Keratinocyte (primary cell): ENCODE results near the gene SFXN1. TPM values are rescaled to one million over a fixed set of nuclear protein-coding genes. Genes with fewer than 3 reads are reported as not detected.

Experiments
- DNase-seq: peaks from one replicate; pipeline ENCODE4 v3.0.0-alpha.2; 2011; ENCODE audit warnings: low read depth, missing footprints, low spot score
- FAIRE-seq: peaks from 2 replicates; lab custom pipeline; 2011; peaks lifted over from hg19 to GRCh38; lab: Jason Lieb, UNC
- H2AFZ ChIP-seq: 2 replicates; pipeline ENCODE4 v1.6.0; 2012; ENCODE audit warnings: low read length, control low read depth, inconsistent platforms; ENCODE audit not compliant: control insufficient read depth
- H3K27ac ChIP-seq: 2 replicates; pipeline ENCODE4 v1.5.1; 2011; ENCODE audit warnings: low read length; ENCODE audit not compliant: control insufficient read depth, insufficient read depth
- H3K27me3 ChIP-seq: 3 replicates; pipeline ENCODE4 v1.6.0; 2011; ENCODE audit warnings: low read length; ENCODE audit not compliant: control insufficient read depth, insufficient read depth; ENCODE audit errors: extremely low read depth
- H3K36me3 ChIP-seq, 2 experiments: 2 replicates in 1 of 2; 3 replicates in 1 of 2; pipeline ENCODE4 v1.5.1; 2011; ENCODE audit warnings: low read length in 2 of 2, mild to moderate bottlenecking in 1 of 2; ENCODE audit not compliant: control insufficient read depth in 2 of 2, insufficient read depth in 2 of 2; ENCODE audit errors: extremely low read depth in 1 of 2
- H3K4me1 ChIP-seq: 3 replicates; pipeline ENCODE4 v1.5.1; 2011; ENCODE audit warnings: low read length; ENCODE audit not compliant: control insufficient read depth, insufficient read depth; ENCODE audit errors: extremely low read depth
- H3K4me2 ChIP-seq: 3 replicates; pipeline ENCODE4 v1.6.0; 2011; ENCODE audit warnings: low read depth, low read length; ENCODE audit not compliant: control insufficient read depth, insufficient read depth; ENCODE audit errors: extremely low read depth
- H3K4me3 ChIP-seq, 3 experiments: fragments of 200-600 bp in 1 of 3; sonication (generic) in 1 of 3; 2 replicates in 2 of 3; 3 replicates in 1 of 3; pipeline ENCODE4 v1.5.1; 2011 to 2016; ENCODE audit warnings: low read length in 3 of 3, mild to moderate bottlenecking in 3 of 3, control low read depth in 2 of 3, inconsistent platforms in 1 of 3, low read depth in 1 of 3, mixed read lengths in 1 of 3, mixed run types in 1 of 3, moderate library complexity in 1 of 3; ENCODE audit not compliant: control insufficient read depth in 2 of 3, insufficient read depth in 2 of 3; ENCODE audit errors: extremely low read depth in 1 of 3
- H3K79me2 ChIP-seq: 2 replicates; pipeline ENCODE4 v1.6.0; 2012; ENCODE audit warnings: low read length; ENCODE audit not compliant: control insufficient read depth, insufficient read depth
- H3K9ac ChIP-seq: 3 replicates; pipeline ENCODE4 v1.6.0; 2011; ENCODE audit warnings: low read length; ENCODE audit not compliant: control insufficient read depth, insufficient read depth; ENCODE audit errors: extremely low read depth
- H3K9me1 ChIP-seq: 3 replicates; pipeline ENCODE4 v1.6.0; 2011; ENCODE audit warnings: low read length; ENCODE audit not compliant: control insufficient read depth, insufficient read depth; ENCODE audit errors: extremely low read depth
- H3K9me3 ChIP-seq: 2 replicates; pipeline ENCODE4 v1.5.1; 2012; ENCODE audit warnings: low read depth, low read length; ENCODE audit not compliant: control insufficient read depth
- H4K20me1 ChIP-seq: 3 replicates; pipeline ENCODE4 v1.6.0; 2011; ENCODE audit warnings: low read length; ENCODE audit not compliant: control insufficient read depth, insufficient read depth; ENCODE audit errors: extremely low read depth
- CTCF ChIP-seq, 3 experiments: IDR thresholded peaks in 1 of 3; conservative IDR thresholded peaks in 1 of 3; optimal IDR thresholded peaks in 1 of 3; 2 replicates in 2 of 3; 3 replicates in 1 of 3; pipeline versions ENCODE3 to v1.5.1; 2011; ENCODE audit warnings: low read length in 3 of 3, mild to moderate bottlenecking in 3 of 3, moderate library complexity in 2 of 3, control low read depth in 1 of 3, inconsistent platforms in 1 of 3; ENCODE audit not compliant: insufficient read depth in 2 of 3; ENCODE audit errors: extremely low read depth in 1 of 3
- EZH2 ChIP-seq: IDR thresholded peaks from one replicate; pipeline ENCODE4 v1.6.1; 2012; ENCODE audit warnings: inconsistent platforms, mild to moderate bottlenecking, low read length, moderate library complexity
- dilution Hi-C: fragments of 300-500 bp; cut with MboI; formaldehyde crosslinking; loops from one replicate; pipeline ENCODE4 v1.7.0; 2020; ENCODE audit warnings: low sequenced_read_pairs; ENCODE audit not compliant: extremely low pct_ligation_motif_present
- polyA plus RNA-seq, 5 experiments: library from polyadenylated mRNA; depleted of rRNA in 3 of 5; stranded (reverse) in 3 of 5; stranded (forward) in 1 of 5; unstranded in 1 of 5; fragments of >200 nt; gene quantifications; 1 replicate in 1 of 5; 2 replicates in 3 of 5; 3 replicates in 1 of 5; pipeline versions ENCODE4 v1.2.1 to v1.2.3, GENCODE V29; 2011 to 2012; ENCODE audit warnings: missing spikeins in 2 of 5, low read depth in 1 of 5, low replicate concordance in 1 of 5

Gene SFXN1
- polyA plus RNA-seq, 1 donor (not counting 4 experiments of a cell fraction or from before 2014, with no cell fraction given), result 80.8 TPM

- Histone ChIP-seq H3K27me3 (no peaks in the 10 kb centered on the region), H4K20me1 (no peaks in the 10 kb centered on the region), H3K27ac (no peak overlapping the region), H3K9me3 (no peaks in the 10 kb centered on the region), H3K4me2 (no peak overlapping the region), H3K9ac (no peak overlapping the region), H3K79me2 (no peaks in the 10 kb centered on the region), H3K9me1 (no peaks in the 10 kb centered on the region), H3K36me3 (no peaks in the 10 kb centered on the region), H3K4me3 (no peak overlapping the region), H2AFZ (no peak overlapping the region), H3K4me1 (no peaks in the 10 kb centered on the region)
- FAIRE-seq (no peak), DNase-seq (no peak)
- dilution Hi-C loops, result no loop called here
- TF ChIP-seq CTCF (optimal IDR thresholded peaks at IDR 0.05 in 1 of 3, IDR thresholded peaks at IDR 0.05 in 1 of 3, conservative IDR thresholded peaks at IDR 0.05 in 1 of 3; ENCODE audit: extremely low read depth in 1 of 3, insufficient read depth in 2 of 3, low read length in 3 of 3) (no peak), EZH2 (no peak)
Measured at GRCh38 chr5:175567954-175568353, 89.6 kb downstream of the SFXN1 start.

GRCh38 chr5:175569701-175570100 is 91.3 kb downstream of the SFXN1 start:
- Histone ChIP-seq H3K79me2 (no peaks in the 10 kb centered on the region), H3K4me3 (no peak overlapping the region), H3K9me3 (no peaks in the 10 kb centered on the region), H4K20me1 (no peaks in the 10 kb centered on the region), H3K27me3 (no peaks in the 10 kb centered on the region), H3K9me1 (no peaks in the 10 kb centered on the region), H3K27ac (no peak overlapping the region), H3K4me1 (no peaks in the 10 kb centered on the region), H3K9ac (no peak overlapping the region), H3K4me2 (no peak overlapping the region), H2AFZ (no peak overlapping the region), H3K36me3 (no peaks in the 10 kb centered on the region)
- DNase-seq (no peak), FAIRE-seq (no peak)
- dilution Hi-C loops, result no loop called here
- TF ChIP-seq EZH2 (no peak), CTCF (optimal IDR thresholded peaks at IDR 0.05 in 1 of 3, IDR thresholded peaks at IDR 0.05 in 1 of 3, conservative IDR thresholded peaks at IDR 0.05 in 1 of 3; ENCODE audit: extremely low read depth in 1 of 3, insufficient read depth in 2 of 3, low read length in 3 of 3) (no peak)
